GM23248 (cell line): ENCODE measurements around the gene LRP5. TPM values are rescaled to one million over a fixed set of nuclear protein-coding genes. Genes with fewer than 3 reads are reported as not detected.

Experiments
- DNase-seq: peaks from one replicate; pipeline ENCODE4 v3.0.0-alpha.2; 2015
- H2AFZ ChIP-seq: fragments of 200-600 bp; sonication (generic); 2 replicates; pipeline ENCODE4 v1.6.1; 2016; ENCODE audit warnings: antibody characterized with exemption
- H3F3A ChIP-seq: fragments of 200-600 bp; sonication (generic); 2 replicates; pipeline ENCODE4 v1.6.1; 2016; ENCODE audit warnings: mild to moderate bottlenecking, antibody characterized with exemption, mixed run types; ENCODE audit not compliant: insufficient read depth
- H3K27ac ChIP-seq: fragments of 200-600 bp; sonication (generic); 2 replicates; pipeline ENCODE4 v1.5.1; 2016; ENCODE audit warnings: mild to moderate bottlenecking
- H3K27me3 ChIP-seq: fragments of 200-600 bp; sonication (generic); replicated peaks from 2 replicates; pipeline ENCODE4 v1.6.1; 2016; ENCODE audit warnings: mild to moderate bottlenecking; ENCODE audit not compliant: insufficient read depth
- H3K36me3 ChIP-seq: fragments of 200-600 bp; sonication (generic); 2 replicates; pipeline ENCODE4 v1.6.1; 2016; ENCODE audit warnings: low read depth, mild to moderate bottlenecking
- H3K4me1 ChIP-seq: fragments of 200-600 bp; sonication (generic); 2 replicates; pipeline ENCODE4 v1.6.1; 2016; ENCODE audit warnings: mild to moderate bottlenecking; ENCODE audit not compliant: insufficient read depth
- H3K4me2 ChIP-seq: fragments of 200-600 bp; sonication (generic); one replicate; pipeline ENCODE4 v1.6.1; 2016; ENCODE audit warnings: mild to moderate bottlenecking; ENCODE audit not compliant: unreplicated experiment
- H3K4me3 ChIP-seq: fragments of 200-600 bp; sonication (generic); 2 replicates; pipeline ENCODE4 v1.5.1; 2016; ENCODE audit warnings: mild to moderate bottlenecking
- H3K79me2 ChIP-seq: fragments of 200-600 bp; sonication (generic); 2 replicates; pipeline ENCODE4 v1.6.1; 2016; ENCODE audit warnings: mild to moderate bottlenecking; ENCODE audit not compliant: insufficient read depth
- H3K9ac ChIP-seq: fragments of 200-600 bp; sonication (generic); 2 replicates; pipeline ENCODE4 v1.6.1; 2016; ENCODE audit warnings: mild to moderate bottlenecking
- H3K9me2 ChIP-seq: fragments of 200-600 bp; sonication (generic); 2 replicates; pipeline ENCODE4 v1.6.1; 2016; ENCODE audit warnings: mixed run types, mild to moderate bottlenecking, moderate library complexity; ENCODE audit not compliant: insufficient read depth
- H3K9me3 ChIP-seq: fragments of 200-600 bp; sonication (generic); one replicate; pipeline ENCODE4 v1.6.1; 2017; ENCODE audit warnings: low read depth
- H4K20me1 ChIP-seq: fragments of 200-600 bp; sonication (generic); 2 replicates; pipeline ENCODE4 v1.6.0; 2016; ENCODE audit not compliant: insufficient read depth
- EZH2 ChIP-seq: fragments of 200-600 bp; sonication (generic); IDR thresholded peaks from 2 replicates; pipeline ENCODE4 v1.6.1; 2018; ENCODE audit warnings: antibody characterized with exemption, mild to moderate bottlenecking; ENCODE audit not compliant: insufficient read depth, poor library complexity, severe bottlenecking
- EZH2phosphoT487 ChIP-seq: fragments of 200-600 bp; sonication (generic); IDR thresholded peaks from 2 replicates; pipeline ENCODE4 v1.6.1; 2018; ENCODE audit warnings: antibody characterized with exemption, moderate library complexity, mild to moderate bottlenecking, low read depth; ENCODE audit not compliant: insufficient read depth
- WGBS, 2 experiments: methylation state at CpG; one replicate each; pipeline ENCODE4 v1.1.6; 2015 to 2017; ENCODE audit warnings: low lambda C conversion rate in 2 of 2, low coverage in 1 of 2; ENCODE audit errors: missing lambda C conversion rate in 2 of 2; 5-methylcytosine and 5-hydroxymethylcytosine counted together
- in situ Hi-C: fragments of 300-500 bp; cut with MboI; formaldehyde crosslinking; loops from 2 replicates; pipeline ENCODE4 v1.15.0; 2020
- polyA plus RNA-seq: library from polyadenylated mRNA; unstranded; fragments of >200 nt; fragmentation: Nextera tagmentation; extraction: Ambion mirVana; gene quantifications from 2 replicates; pipeline ENCODE4 v1.2.1, GENCODE V29; 2016
- total RNA-seq: library from RNA; depleted of rRNA; stranded (reverse); fragments of >200 nt; shearing (Covaris generic); gene quantifications from 2 replicates; pipeline ENCODE4 v1.2.3, GENCODE V29; 2014

The LRP5 gene
- total and polyA plus RNA-seq, 2 experiments from 2014 or later = 3.0 TPM

- no peaks in the 10 kb centered on the region for H3F3A ChIP-seq
- TF ChIP-seq EZH2 = no peak
- TF ChIP-seq EZH2phosphoT487 = no peak
- H3K27me3 ChIP-seq = no peaks in the 10 kb centered on the region
- H4K20me1 ChIP-seq = no peaks in the 10 kb centered on the region
- no peak overlapping the region for H3K27ac ChIP-seq
- 93 to 94% methylated on average over 22 of the region's 22 CpGs for WGBS, 2 experiments
- H3K4me3 ChIP-seq = no peak overlapping the region
- in situ Hi-C loops = no loop called here
- no peak overlapping the region for H2AFZ ChIP-seq
- H3K9me3 ChIP-seq = no peaks in the 10 kb centered on the region
- no peaks in the 10 kb centered on the region for H3K79me2 ChIP-seq
- no peak overlapping the region for H3K4me2 ChIP-seq
- no peak overlapping the region for H3K9ac ChIP-seq
- H3K36me3 ChIP-seq = no peaks in the 10 kb centered on the region
- H3K4me1 ChIP-seq = peaks cover 4% of the 10 kb centered on the region; the same call in 1 of the 2 replicates
- no peaks in the 10 kb centered on the region for H3K9me2 ChIP-seq
- no peak for DNase-seq
Observed at GRCh38 chr11:68416070-68416578, 103.7 kb downstream of the LRP5 start.

GRCh38 chr11:68418648-68419047 lies 106.3 kb downstream of the LRP5 start:
- Histone ChIP-seq H2AFZ (no peak overlapping the region), H3K9me2 (no peaks in the 10 kb centered on the region), H3K79me2 (no peaks in the 10 kb centered on the region), H4K20me1 (no peaks in the 10 kb centered on the region), H3K9me3 (no peaks in the 10 kb centered on the region), H3K4me2 (no peak overlapping the region), H3K4me1 (no peaks in the 10 kb centered on the region), H3K27ac (no peak overlapping the region), H3K27me3 (no peaks in the 10 kb centered on the region), H3K36me3 (no peaks in the 10 kb centered on the region), H3K9ac (no peak overlapping the region), H3K4me3 (no peak overlapping the region), H3F3A (no peaks in the 10 kb centered on the region)
- no peak for DNase-seq
- WGBS, 2 experiments = 82 to 86% methylated on average over 6 of the region's 6 CpGs
- TF ChIP-seq EZH2 (no peak), EZH2phosphoT487 (no peak)
- in situ Hi-C loops = no loop called here

GRCh38 chr11:68420171-68420570 lies 107.8 kb downstream of the LRP5 start:
- Histone ChIP-seq H3K9me3 (no peaks in the 10 kb centered on the region), H3K4me1 (no peaks in the 10 kb centered on the region), H3K36me3 (no peaks in the 10 kb centered on the region), H3K4me3 (no peak overlapping the region), H3K9ac (no peak overlapping the region), H4K20me1 (no peaks in the 10 kb centered on the region), H3K79me2 (no peaks in the 10 kb centered on the region), H3K9me2 (no peaks in the 10 kb centered on the region), H2AFZ (no peak overlapping the region), H3K27ac (no peak overlapping the region), H3F3A (no peaks in the 10 kb centered on the region), H3K4me2 (no peak overlapping the region), H3K27me3 (no peaks in the 10 kb centered on the region)
- TF ChIP-seq EZH2 = no peak
- in situ Hi-C loops = no loop called here
- no peak for DNase-seq
- WGBS, 2 experiments = 97 to 99% methylated on average over 7 of the region's 7 CpGs

- in situ Hi-C loops = no loop called here
Observed at GRCh38 chr11:68423481-68423880, 111.1 kb downstream of the LRP5 start.

More at GRCh38 chr11:68423481-68423880, 111.1 kb downstream of the LRP5 start:
- Histone ChIP-seq H4K20me1 (no peaks in the 10 kb centered on the region), H2AFZ (no peak overlapping the region), H3K27ac (no peak overlapping the region), H3K9me2 (no peaks in the 10 kb centered on the region), H3F3A (no peaks in the 10 kb centered on the region), H3K9me3 (no peaks in the 10 kb centered on the region), H3K36me3 (no peaks in the 10 kb centered on the region), H3K79me2 (no peaks in the 10 kb centered on the region), H3K4me2 (no peak overlapping the region), H3K4me3 (no peak overlapping the region), H3K27me3 (no peaks in the 10 kb centered on the region), H3K4me1 (no peaks in the 10 kb centered on the region), H3K9ac (no peak overlapping the region)
- WGBS, 2 experiments = 89% methylated on average over 10 to 21 of the region's 21 CpGs
- DNase-seq = no peak
- no peak for TF ChIP-seq EZH2
- TF ChIP-seq EZH2phosphoT487 = no peak
